Astrocyte (in vitro differentiated cells and primary cell): ENCODE measurements around the gene SLC35D2. TPM values are rescaled to one million over a fixed set of nuclear protein-coding genes. Genes with fewer than 3 reads are reported as not detected.

ENCODE experiments used
- DNase-seq: peaks from one replicate; pipeline ENCODE4 v3.0.0-alpha.2; 2010; ENCODE audit warnings: low read depth
- FAIRE-seq: peaks from 2 replicates; lab custom pipeline; 2011; peaks lifted over from hg19 to GRCh38; lab: Jason Lieb, UNC
- H2AFZ ChIP-seq: 2 replicates; pipeline ENCODE4 v1.6.0; 2012; ENCODE audit warnings: low read depth, low read length, inconsistent platforms
- H3K27ac ChIP-seq: 2 replicates; pipeline ENCODE4 v1.5.1; 2011; ENCODE audit warnings: low read depth, low read length, inconsistent platforms
- H3K27me3 ChIP-seq: 2 replicates; pipeline ENCODE4 v1.6.0; 2011; ENCODE audit warnings: low read length, inconsistent platforms; ENCODE audit not compliant: insufficient read depth
- H3K36me3 ChIP-seq: 2 replicates; pipeline ENCODE4 v1.5.1; 2011; ENCODE audit warnings: low read length, inconsistent platforms; ENCODE audit not compliant: insufficient read depth
- H3K4me1 ChIP-seq: 2 replicates; pipeline ENCODE4 v1.5.1; 2011; ENCODE audit warnings: low read length, inconsistent platforms; ENCODE audit not compliant: insufficient read depth
- H3K4me2 ChIP-seq: 2 replicates; pipeline ENCODE4 v1.6.0; 2012; ENCODE audit warnings: low read length, inconsistent platforms
- H3K4me3 ChIP-seq: 2 replicates; pipeline ENCODE4 v1.5.1; 2011; ENCODE audit warnings: low read depth, mild to moderate bottlenecking, low read length, inconsistent platforms; ENCODE audit not compliant: insufficient read depth
- H3K79me2 ChIP-seq: 2 replicates; pipeline ENCODE4 v1.6.0; 2012; ENCODE audit warnings: mild to moderate bottlenecking, low read length, inconsistent platforms; ENCODE audit not compliant: insufficient read depth
- H3K9ac ChIP-seq: 2 replicates; pipeline ENCODE4 v1.6.0; 2012; ENCODE audit warnings: mild to moderate bottlenecking, low read length, inconsistent platforms
- H3K9me3 ChIP-seq: 2 replicates; pipeline ENCODE4 v1.5.1; 2012; ENCODE audit warnings: low read depth, mild to moderate bottlenecking, low read length, inconsistent platforms; ENCODE audit not compliant: insufficient read depth
- H4K20me1 ChIP-seq: 2 replicates; pipeline ENCODE4 v1.6.0; 2012; ENCODE audit warnings: low read length, inconsistent platforms; ENCODE audit not compliant: insufficient read depth
- H3K27ac Mint-ChIP-seq: one replicate; pipeline ENCODE4 v1.8.0; 2021; ENCODE audit warnings: mild to moderate bottlenecking, mixed read lengths; ENCODE audit not compliant: unreplicated experiment
- H3K27me3 Mint-ChIP-seq: one replicate; pipeline ENCODE4 v1.8.0; 2021; ENCODE audit warnings: low read depth, mixed read lengths; ENCODE audit not compliant: unreplicated experiment
- H3K36me3 Mint-ChIP-seq: one replicate; pipeline ENCODE4 v1.8.0; 2021; ENCODE audit warnings: low read depth, mixed read lengths; ENCODE audit not compliant: unreplicated experiment
- H3K4me1 Mint-ChIP-seq: one replicate; pipeline ENCODE4 v1.8.0; 2021; ENCODE audit warnings: low read depth, mixed read lengths; ENCODE audit not compliant: unreplicated experiment
- H3K4me3 Mint-ChIP-seq: one replicate; pipeline ENCODE4 v1.8.0; 2021; ENCODE audit warnings: mild to moderate bottlenecking, moderate library complexity, mixed read lengths; ENCODE audit not compliant: unreplicated experiment
- H3K9me3 Mint-ChIP-seq: one replicate; pipeline ENCODE4 v1.8.0; 2021; ENCODE audit warnings: mild to moderate bottlenecking, mixed read lengths; ENCODE audit not compliant: unreplicated experiment
- EZH2 ChIP-seq: IDR thresholded peaks from 2 replicates; pipeline ENCODE4 v1.6.1; 2012; ENCODE audit warnings: mild to moderate bottlenecking, low read length, inconsistent platforms; ENCODE audit not compliant: insufficient read depth
- total RNA-seq: library from RNA; stranded (reverse); gene quantifications from 2 replicates; pipeline ENCODE4 v1.2.1, GENCODE V29; 2021
- TF ChIP-seq, protein P1 (sequence below): IDR thresholded peaks from 2 replicates; pipeline ENCODE4 v1.5.1; 2011; ENCODE audit warnings: low read depth, mild to moderate bottlenecking, inconsistent platforms, low read length, moderate library complexity; ENCODE audit not compliant: insufficient read depth

SLC35D2 gene
- total RNA-seq, 1 donor from 2014 or later = 37.3 TPM

DNA sequence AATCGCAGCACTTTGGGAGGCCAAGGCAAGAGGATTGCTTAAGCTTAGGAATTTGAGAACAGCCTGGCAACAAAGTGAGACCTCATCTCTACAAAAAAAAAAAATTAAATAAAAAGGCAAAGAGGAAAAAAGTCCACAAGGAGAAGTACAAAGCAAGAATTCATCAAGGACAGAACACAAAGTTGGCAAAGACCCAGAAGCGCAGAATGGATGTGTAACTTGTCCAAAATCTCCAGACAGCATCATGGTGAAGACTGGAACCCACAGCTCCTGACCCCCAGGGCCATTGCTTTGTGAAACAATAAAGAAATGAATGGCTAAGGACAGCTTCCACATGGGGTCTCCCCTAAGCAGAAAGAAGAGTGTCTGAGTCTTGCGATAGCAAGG, 89.4 kb downstream of the SLC35D2 start:
- FAIRE-seq (no peak), DNase-seq (no peak)
- H3K4me1 Mint-ChIP-seq = peaks cover 11% of the 10 kb centered on the region
- Histone ChIP-seq H4K20me1 (no peaks in the 10 kb centered on the region), H3K4me2 (no peak overlapping the region), H3K27ac (no peak overlapping the region), H3K4me3 (no peak overlapping the region), H3K4me1 (peaks cover 4% of the 10 kb centered on the region), H3K79me2 (no peaks in the 10 kb centered on the region), H3K9me3 (no peaks in the 10 kb centered on the region), H3K9ac (no peak overlapping the region), H3K27me3 (no peaks in the 10 kb centered on the region), H3K36me3 (no peaks in the 10 kb centered on the region), H2AFZ (no peak overlapping the region)
- no peak overlapping the region for H3K27ac Mint-ChIP-seq
- TF ChIP-seq EZH2 = no peak
- TF ChIP-seq, protein P1, sequence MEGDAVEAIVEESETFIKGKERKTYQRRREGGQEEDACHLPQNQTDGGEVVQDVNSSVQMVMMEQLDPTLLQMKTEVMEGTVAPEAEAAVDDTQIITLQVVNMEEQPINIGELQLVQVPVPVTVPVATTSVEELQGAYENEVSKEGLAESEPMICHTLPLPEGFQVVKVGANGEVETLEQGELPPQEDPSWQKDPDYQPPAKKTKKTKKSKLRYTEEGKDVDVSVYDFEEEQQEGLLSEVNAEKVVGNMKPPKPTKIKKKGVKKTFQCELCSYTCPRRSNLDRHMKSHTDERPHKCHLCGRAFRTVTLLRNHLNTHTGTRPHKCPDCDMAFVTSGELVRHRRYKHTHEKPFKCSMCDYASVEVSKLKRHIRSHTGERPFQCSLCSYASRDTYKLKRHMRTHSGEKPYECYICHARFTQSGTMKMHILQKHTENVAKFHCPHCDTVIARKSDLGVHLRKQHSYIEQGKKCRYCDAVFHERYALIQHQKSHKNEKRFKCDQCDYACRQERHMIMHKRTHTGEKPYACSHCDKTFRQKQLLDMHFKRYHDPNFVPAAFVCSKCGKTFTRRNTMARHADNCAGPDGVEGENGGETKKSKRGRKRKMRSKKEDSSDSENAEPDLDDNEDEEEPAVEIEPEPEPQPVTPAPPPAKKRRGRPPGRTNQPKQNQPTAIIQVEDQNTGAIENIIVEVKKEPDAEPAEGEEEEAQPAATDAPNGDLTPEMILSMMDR = no peak
- H3K27me3 Mint-ChIP-seq = no peaks in the 10 kb centered on the region
- peaks cover 3% of the 10 kb centered on the region for H3K36me3 Mint-ChIP-seq
- no peak overlapping the region for H3K4me3 Mint-ChIP-seq
- H3K9me3 Mint-ChIP-seq = peaks cover 5% of the 10 kb centered on the region

DNA sequence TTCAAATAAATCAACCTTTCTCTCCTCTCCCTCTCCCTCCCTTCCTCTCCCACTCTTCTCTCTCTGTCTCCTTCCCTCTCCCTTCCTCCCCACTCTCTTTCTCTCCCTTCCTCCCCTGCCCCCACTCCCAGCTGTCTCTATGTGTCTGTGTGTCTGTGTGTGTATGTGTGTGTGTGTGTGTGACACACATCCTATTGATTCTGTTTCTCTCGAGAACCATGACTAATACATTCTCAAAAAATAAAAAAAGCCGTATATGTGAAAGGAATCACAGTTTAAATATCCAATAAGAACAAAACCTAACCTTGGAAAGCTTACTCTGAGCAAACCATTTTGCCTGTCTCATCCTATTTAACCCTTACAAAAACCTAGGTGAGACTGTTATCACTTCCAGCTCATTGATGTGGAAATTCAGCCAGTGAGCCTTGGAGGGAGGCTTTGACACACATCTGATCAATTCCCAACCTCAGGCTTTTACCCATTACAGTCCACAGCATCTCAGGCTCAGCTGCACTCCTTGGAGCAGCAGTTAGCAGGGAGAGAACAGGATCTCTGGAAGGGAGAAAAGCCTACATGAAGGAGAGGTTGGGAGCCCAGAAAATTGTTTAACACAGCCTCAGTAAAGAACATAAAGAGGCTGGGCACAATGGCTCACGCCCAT, 89.9 kb downstream of the SLC35D2 start:
- Histone ChIP-seq H3K4me1 (peaks cover 4% of the 10 kb centered on the region), H2AFZ (no peak overlapping the region), H3K4me3 (no peak overlapping the region), H3K4me2 (peak overlapping the region; percentile 23), H4K20me1 (no peaks in the 10 kb centered on the region), H3K9ac (no peak overlapping the region), H3K27ac (no peak overlapping the region), H3K79me2 (no peaks in the 10 kb centered on the region), H3K9me3 (no peaks in the 10 kb centered on the region), H3K36me3 (no peaks in the 10 kb centered on the region), H3K27me3 (no peaks in the 10 kb centered on the region)
- Mint-ChIP-seq H3K4me3 (no peak overlapping the region), H3K27me3 (no peaks in the 10 kb centered on the region), H3K36me3 (peaks cover 3% of the 10 kb centered on the region), H3K9me3 (peaks cover 5% of the 10 kb centered on the region), H3K27ac (peak overlapping the region; percentile 21), H3K4me1 (peaks cover 11% of the 10 kb centered on the region)
- TF ChIP-seq EZH2 = no peak
- TF ChIP-seq, protein P1 = no peak
- peak; percentile 24 for DNase-seq
- no peak for FAIRE-seq

GRCh38 chr9:96289392-96289791, 94.1 kb downstream of the SLC35D2 start:
- Histone ChIP-seq H3K9ac (no peak overlapping the region), H3K4me1 (peaks cover 4% of the 10 kb centered on the region), H3K27ac (no peak overlapping the region), H3K4me2 (no peak overlapping the region), H3K27me3 (no peaks in the 10 kb centered on the region), H4K20me1 (no peaks in the 10 kb centered on the region), H3K9me3 (no peaks in the 10 kb centered on the region), H2AFZ (no peak overlapping the region), H3K79me2 (no peaks in the 10 kb centered on the region), H3K36me3 (no peaks in the 10 kb centered on the region), H3K4me3 (no peak overlapping the region)
- Mint-ChIP-seq H3K36me3 (peaks cover 4% of the 10 kb centered on the region), H3K4me3 (no peak overlapping the region), H3K9me3 (peaks cover 7% of the 10 kb centered on the region), H3K27ac (no peak overlapping the region), H3K4me1 (peaks cover 11% of the 10 kb centered on the region), H3K27me3 (no peaks in the 10 kb centered on the region)
- TF ChIP-seq EZH2 = no peak
- TF ChIP-seq, protein P1 = no peak
- FAIRE-seq (no peak), DNase-seq (no peak)
